GM19043 (cell line): Measurements from ENCODE around the gene NDOR1.

Experiments
- ATAC-seq: cut with Tn5 transposase; IDR thresholded peaks from one replicate; pipeline ENCODE4 v1.9.1; 2021; ENCODE audit warnings: low read depth; ENCODE audit not compliant: unreplicated experiment

NDOR1 gene

DNA sequence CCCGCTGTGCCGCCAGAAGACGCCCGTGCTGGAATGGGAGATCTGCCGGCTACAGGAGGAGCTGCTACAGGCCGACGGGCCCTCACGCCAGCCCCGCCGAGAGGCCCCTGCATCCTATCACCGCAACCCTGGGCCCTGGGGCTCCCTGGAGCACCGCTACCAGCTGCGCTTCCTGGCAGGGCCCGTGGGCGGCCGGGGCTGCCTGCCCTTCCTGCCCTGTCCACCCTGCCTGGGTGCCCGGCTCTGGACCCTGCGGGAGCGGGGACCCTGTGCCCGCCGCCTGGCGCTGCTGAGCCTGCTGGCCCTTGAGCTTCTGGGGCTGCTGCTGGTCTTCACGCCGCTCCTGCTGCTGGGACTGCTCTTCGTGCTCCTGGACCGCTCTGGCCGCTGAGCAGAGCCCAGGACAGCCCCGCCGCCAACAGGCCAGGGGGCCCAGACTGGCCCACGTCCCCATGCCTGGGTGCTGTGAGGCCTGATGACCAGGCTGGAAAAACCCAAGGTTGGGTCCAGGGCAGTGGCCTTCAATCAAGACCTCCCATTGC is 12.8 kb downstream of the NDOR1 start:
- no peak for ATAC-seq

DNA sequence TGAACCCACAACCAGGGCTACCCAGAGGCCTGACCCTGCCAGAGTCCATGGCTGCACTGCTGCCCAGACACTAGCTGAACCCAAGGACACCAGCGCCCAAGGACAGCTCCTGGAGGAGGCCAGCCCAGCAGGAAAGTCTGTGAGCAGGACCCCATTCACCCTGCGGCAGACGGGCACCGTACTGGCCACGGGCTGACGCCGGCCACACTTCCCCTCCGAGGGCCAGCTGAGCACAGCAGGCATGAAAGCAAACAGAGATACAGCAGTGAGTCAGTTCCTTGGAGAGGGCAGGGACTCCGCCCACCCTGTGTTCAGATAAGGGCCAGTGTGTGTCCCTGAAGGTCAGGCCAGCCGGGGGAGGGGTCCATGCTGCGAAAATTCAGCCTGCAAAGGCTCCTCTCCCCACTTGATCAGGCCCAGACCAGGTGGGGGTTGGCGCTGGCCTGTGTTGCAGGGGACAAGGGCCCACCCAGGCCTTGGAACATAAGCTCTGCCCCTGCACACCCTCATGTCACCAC is 13.3 kb downstream of the NDOR1 start:
- no peak for ATAC-seq

DNA sequence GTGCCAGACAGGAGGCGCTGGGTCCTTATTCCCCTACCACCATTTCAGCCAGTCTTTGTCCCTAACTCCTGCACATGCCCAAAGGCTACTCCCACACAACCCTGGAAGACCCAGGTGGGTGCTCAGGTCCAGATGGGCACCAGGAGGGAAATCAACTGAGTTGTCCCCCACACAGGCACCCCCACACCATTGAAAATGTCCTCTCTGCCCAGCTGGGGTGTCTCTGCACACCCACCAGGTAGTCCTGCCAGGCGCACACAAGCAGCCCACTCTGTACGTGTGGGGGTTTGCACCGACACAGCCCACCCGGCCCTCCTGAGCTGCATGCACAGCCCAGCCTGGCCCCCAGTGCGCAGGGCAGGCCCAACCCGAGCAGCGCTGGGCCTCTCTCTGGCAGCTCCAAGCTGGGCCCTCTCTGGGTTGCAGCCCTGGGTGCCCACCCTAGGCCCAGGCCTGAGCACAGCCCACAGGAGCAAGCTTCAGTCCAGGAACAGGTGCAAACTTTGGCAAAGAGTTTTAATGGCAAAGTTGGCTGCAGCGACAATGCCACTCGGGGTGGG is 14.3 kb downstream of the NDOR1 start:
- ATAC-seq = no peak

DNA sequence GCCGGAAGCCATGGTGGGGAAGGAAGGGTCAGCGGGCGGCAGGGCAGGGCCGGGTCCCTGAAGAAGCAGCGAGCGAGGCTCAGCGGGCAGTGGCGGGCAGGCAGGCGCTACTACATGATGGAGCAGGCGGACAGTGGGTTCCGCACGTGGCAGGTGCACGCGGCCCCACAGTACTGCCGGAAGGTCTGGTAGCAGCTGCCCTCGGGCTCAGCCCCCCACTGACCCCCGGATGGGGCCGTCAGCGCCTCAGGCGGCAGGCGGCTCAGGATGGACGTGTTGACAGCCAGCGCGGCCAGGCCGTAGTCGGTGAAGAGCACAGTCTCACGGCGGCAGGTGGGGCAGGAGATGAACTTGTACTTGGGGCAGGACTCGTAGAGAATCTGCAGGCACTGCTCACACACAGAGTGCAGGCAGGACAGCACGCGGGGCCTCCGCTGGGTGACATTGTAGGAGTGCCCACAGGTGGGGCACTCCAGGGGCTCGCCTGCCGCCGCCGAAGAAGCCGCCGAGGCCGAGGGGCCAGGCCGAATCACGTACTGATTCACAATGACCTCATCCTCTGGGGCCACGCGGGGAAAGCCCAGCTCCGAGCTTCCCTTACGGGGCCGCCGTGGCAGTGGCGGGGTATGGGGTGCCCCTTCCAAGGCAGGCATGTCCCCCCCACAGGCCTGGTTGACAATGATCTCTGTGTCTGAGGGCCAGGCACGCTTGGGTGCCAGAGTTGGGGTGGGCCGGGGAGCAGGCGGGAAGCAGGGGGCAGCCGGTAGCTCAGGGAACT is 15.0 kb downstream of the NDOR1 start:
- no peak for ATAC-seq

DNA sequence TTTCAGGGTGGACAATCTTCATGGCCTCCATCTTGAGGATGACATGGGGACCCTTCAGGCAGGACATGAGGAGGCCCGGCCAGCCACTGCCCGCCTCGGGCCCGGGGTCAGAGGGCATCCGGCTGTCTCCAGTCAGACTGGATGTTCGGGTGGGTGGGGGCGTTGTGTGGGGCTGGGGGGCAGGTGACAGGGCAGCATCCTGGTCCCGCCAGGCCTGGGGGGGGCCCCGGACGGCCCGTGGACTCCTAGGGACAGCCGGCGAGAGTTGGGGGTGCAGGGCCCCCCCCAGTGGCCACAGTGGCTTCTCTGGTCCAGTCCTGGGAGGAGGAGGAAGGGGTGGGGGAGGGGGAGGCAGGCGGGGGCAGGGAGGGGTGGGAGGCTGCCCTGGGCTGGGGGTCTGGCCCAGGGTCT is 15.6 kb downstream of the NDOR1 start:
- no peak for ATAC-seq

DNA sequence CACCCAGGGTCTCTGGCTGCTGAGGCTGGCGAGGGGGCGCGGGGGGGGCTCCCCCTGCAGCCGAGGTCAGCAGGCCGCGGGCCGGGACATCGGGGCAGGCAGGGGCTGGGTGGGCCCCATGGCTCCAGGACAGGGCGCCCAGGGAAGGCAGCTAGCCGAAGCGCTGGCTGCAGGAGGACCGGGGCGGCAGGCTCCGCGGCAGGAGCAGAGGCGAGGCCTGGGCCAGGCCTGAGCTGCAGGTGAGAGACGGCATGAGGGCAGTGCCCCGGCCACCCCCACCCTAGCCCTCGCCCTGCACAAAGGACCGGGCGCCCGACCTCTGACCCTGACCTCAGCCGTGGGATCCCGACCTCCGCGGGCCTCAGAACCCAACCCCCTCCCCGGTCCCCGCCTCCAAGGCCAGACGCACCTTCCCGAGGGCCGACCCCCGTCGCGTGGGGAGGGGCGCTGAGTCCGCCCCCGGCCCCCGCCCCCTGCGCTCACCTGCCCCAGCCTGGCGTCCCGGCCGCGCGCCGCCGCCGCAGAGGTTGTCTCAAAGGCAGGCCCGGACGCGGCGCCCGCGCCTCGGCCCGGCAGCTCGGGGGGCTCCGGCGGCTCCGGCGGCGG is 16.1 kb downstream of the NDOR1 start:
- ATAC-seq = no peak

DNA sequence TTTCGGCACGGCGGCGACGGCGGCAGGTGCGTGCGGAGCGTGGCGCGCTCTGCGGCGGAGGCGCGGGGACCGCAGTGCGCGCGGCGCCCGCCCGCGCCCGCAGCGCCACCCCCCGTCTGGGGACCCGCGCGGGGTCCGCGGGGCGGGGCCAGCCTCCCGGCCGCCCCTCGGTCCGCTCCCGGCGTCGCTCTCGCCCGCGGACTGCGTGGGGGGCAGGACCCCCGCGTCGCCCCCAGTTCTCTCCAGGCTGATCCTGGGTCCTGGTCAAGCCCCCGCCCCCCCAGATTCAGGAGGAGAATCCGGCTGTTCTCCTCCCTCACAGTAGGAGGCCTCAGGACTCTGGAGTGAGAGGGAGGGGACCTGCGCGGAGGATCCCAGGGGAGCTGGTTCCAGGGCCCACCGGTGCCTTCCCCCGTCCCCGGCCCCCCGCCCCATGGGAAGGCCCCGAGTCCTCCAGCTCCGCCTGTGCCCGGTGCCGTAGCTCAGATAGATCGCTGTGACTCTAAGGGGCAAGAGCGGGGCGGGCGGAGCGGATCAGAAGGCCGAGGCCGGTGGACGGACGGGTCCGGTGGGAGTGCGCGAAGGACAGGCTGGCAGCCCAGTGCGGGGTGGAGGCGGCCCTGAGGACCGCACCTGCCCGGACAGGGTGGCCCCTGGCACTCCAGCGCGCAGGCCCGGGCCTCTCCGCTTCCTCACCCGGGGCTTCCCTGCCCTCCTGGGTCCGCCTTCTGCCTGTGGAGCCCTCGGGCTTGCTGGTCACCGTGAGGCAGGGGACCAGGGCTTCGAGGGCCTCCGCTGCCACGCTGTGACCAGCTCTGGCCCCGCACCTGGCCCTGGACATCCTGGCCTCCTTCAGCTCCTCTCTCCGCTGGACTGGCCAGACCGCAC is 16.9 kb downstream of the NDOR1 start, which contains the start of gene RNF208:
Gene RNF208 (minus strand): TSS at position 51 of the 888 bp plus-strand sequence. CDS start 1,028 bp downstream, outside the sequence.
- ATAC-seq = no peak

DNA sequence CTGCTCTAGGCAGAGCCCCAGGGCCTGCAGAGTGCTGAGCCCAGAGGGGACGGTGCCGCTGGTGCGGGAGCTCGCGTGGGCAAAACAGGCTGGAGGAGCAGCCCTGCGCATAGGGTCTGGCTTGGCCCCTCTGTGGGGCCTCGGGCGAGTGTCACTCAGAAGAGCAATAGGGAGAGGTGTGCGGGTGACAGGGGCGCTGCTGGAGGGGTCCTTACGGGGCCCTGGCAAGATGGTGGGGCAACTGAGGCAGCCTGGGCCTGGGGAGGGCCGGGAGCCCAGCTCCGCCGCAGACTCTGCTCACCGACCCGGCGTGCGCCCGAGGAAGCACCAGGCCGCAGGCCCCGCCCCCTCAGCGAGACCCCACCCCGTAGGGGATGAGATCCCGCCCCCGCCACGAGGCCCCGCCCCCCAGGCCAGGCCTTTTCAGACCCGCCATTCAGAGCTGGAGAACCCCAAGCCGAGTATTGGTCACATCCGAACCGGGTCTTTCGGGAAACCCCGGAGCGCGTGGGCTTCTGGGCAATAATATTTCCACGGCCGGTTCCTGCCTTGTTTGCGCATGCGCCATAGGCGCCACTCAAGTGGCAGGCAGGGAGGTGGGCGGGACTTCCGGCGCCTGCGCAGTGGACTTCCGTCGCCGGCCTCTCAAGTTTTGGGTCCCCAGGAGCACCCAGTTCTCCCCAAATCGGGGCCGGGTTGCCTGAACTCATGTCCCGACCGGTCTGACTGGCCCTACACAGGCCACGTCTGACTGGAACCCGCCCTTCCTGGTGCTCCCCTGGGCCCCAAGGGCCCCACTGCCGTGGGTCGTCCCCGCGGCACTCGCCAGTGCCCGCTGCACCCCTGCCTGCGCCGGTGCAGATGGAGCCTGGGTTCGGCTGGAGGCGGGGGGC is 17.8 kb downstream of the NDOR1 start:
- ATAC-seq = peak; percentile 72

DNA sequence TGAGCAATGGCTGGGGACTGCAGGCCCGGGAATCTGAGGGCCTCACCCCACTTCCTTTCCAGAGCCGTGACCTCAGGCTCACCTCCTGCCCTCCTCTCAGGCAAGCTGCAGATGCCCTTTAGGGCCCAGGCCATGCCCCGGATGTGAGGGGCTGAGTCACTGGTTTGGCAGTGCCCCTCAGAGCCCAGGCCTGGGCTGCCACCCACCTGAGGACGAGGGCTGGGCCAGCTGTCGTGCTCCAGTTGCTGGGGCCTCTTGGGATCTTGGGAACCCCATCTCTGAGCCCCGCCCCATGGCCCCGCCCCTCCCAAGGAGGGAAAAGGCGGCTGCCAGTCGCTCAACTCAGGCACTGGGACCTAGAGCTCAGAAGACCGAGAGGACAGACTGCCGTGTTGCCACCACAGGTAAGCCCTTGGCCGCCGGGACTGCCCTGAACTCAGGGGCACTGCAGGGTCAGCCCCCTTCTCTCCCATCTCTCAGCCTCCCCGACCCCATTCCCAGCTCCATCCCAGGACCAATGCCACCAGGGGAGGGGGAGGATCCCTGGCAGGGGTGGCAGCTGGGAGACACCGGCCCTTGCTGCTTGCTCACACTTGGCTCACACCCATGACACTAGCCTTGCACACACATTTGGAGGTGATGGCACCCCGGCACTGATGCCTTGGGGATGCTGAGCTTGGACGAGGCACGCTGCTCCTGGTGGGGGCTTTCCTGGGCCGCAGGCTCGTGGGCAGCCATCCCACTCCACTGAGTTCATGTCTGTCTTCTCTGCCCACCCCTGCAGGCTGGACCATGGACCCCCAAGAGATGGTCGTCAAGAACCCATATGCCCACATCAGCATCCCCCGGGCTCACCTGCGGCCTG is 19.6 kb downstream of the NDOR1 start, which contains the start of gene CYSRT1:
Gene CYSRT1 (plus strand): TSS at position 345 of the 865 bp plus-strand sequence. CDS start 448 bp downstream, at position 793.
- no peak for ATAC-seq

DNA sequence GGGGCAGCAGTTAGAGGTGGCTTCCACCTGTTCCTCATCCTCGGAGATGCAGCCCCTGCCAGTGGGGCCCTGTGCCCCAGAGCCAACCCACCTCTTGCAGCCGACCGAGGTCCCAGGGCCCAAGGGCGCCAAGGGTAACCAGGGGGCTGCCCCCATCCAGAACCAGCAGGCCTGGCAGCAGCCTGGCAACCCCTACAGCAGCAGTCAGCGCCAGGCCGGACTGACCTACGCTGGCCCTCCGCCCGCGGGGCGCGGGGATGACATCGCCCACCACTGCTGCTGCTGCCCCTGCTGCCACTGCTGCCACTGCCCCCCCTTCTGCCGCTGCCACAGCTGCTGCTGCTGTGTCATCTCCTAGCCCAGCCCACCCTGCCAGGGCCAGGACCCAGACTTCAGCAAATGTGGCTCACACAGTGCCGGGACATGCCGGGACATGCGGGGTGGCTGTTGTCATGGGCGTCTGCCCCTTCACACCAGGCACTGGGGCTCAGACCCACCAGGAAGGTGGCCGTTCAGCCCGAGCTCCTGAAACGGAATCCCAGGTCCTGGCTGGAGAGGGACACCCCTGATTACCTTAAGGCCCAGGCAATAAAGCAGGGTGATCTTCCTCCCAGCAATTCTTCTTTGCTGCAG is 20.3 kb downstream of the NDOR1 start:
- no peak for ATAC-seq

DNA sequence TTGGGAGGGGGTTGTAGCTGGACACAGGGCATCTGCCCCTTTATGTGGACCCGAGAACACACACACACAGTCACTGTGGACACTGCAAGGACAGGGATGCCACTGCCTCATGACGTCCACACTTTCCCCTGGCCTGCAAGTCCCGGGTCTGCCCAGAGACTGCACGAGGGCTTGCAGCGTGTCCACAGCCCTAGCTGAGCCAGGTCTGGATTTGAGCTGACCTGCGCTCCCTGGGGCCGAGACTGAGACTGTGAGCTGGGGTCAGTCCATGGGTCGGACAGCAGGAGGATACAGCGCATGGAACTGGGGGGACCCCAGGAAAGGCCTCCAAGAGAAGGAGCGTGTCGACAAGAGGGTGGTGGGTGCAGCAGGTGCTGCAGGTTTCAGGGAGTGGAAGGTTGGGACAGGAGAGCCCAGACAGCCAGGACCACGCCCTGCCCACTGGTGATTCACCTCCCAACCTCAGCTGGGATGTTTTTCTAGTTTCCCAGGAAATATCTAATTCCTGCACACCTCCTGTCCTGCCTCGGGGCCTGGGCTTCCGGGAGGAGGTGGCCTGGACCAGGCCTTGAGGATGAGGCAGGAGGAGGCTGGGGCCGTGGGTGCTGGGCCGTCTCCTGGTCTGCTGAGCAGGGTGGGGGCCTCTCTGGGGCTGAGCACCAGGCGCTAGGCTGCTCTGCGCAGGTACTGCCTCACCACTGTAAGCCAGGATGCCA is 21.0 kb downstream of the NDOR1 start:
- ATAC-seq = no peak

DNA sequence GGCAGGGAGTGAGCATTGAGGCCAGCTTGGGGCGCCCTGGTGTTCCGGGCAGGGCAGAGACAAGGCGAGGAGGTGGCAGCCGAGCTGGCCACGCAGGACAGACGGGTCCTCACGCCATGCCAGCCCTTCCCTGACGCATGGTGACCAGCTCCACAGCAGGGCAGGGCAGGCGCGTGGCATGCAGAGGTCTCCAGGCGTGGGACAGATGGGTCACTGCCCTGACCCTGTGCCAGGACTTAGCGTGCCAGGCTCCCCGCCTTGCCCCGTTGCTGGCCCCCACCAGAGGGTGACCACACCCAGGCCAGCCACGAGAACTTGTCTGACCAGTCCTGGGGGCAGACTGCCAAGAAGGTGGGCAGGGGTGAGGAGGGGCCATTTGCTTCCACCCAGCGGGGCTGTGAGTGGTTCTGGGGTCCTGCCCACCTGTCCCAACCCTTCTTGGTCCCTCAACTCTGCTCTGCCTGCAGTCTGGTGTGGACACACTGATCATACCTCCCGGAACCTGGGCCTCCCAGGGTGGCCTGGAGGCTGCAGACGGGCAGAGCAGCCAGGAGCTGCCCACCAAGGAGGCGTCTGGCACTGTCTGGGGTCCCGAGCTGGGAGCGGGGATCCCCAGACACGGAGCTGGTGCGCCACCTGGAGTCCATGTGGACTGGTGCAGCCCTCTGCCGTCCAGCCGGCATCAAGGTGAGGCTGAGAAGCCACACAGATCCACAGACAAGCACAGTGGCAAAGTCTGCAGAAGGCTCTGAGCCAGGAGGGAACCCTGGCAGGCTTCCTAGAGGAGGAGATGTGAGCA is 21.8 kb downstream of the NDOR1 start, which contains the start of gene RNF224:
Gene RNF224 (plus strand): TSS at position 449 of the 799 bp plus-strand sequence. CDS start 834 bp downstream, outside the sequence.
- no peak for ATAC-seq

DNA sequence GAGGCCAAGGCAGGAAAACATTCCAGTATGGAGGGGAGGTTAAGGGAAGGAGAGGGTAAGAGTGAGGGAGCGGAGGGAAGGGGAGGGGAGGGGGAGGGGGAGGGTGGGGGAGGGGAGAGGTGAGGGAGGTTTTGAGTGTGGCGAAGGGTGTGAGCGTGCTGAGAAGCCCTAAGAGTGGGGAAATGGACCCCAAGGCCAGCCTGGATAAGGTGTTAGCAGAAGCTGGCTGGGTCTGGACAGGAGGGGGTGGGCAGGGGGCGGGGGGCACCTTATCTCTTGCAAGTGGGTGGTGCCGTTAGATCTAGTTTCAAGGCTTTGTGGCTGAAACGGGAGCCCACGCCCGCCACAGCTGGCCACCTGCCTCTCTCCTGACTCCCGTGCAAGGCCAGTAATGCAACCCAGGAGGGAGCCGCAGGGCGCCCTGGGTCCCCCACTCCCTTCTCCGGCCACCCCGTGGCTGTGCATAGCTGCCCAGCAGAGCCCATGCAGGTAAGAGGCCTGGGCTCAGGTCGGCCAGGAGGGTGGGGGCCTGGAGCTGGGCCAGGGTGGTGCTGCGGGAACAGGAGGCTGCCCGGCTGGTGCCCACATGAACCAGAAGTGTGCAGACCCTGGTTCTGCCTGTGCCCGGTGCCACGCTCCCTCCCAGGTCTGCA is 22.5 kb downstream of the NDOR1 start:
- ATAC-seq = no peak

DNA sequence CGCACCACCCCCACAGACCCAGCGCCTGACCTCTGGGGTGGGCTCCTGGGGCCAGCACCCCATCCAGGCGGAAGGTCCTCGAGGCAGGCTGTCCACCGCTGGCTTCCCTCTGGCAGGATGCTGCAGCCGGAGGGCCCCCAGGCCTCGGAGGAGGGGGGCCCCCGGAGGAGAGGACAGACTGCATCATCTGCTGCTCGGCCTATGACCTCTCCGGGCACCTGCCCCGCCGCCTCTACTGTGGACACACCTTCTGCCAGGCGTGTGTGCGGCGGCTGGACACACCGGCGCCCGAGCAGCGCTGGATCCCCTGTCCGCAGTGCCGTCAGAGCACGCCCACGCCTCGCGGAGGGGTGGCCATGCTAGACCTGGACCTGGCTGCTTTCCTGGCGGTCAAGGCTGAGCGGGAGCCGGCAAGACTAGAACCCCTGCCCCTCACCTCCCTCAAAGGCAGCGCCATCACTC is 23.0 kb downstream of the NDOR1 start:
- no peak for ATAC-seq
